ENCODE results near the gene PGLYRP2.
"Not testable (repeated sequence)": the region's sequence is repeated elsewhere in the genome, so short reads cannot be mapped to it uniquely, and the experiment has no call there.

The PGLYRP2 gene

GRCh38 chr19:15517778-15518177 lies 38.5 kb upstream of the PGLYRP2 start:
- in situ Hi-C loops (cut with MboI; ENCODE audit: low pct_unique_long_range_greater_than_20kb, low sequenced_read_pairs, unreplicated experiment): no loop called here
- no peak for DNase-seq (ENCODE audit: low spot score)

GRCh38 chr19:15516363-15516762 lies 37.1 kb upstream of the PGLYRP2 start:
- no peak for DNase-seq (ENCODE audit: low spot score)
- no peak for TF ChIP-seq CTCF (IDR thresholded peaks at IDR 0.05; ENCODE audit: extremely low read depth, insufficient read depth, missing control alignments)
- in situ Hi-C loops (cut with MboI; ENCODE audit: low pct_unique_long_range_greater_than_20kb, low sequenced_read_pairs, unreplicated experiment): no loop called here

More at GRCh38 chr19:15517778-15518177, 38.5 kb upstream of the PGLYRP2 start:
- no peak for TF ChIP-seq CTCF (IDR thresholded peaks at IDR 0.05; ENCODE audit: extremely low read depth, insufficient read depth, missing control alignments)

GRCh38 chr19:15515227-15515625 lies 35.9 kb upstream of the PGLYRP2 start:
- DNase-seq (ENCODE audit: low spot score); in situ Hi-C loops (cut with MboI; ENCODE audit: low pct_unique_long_range_greater_than_20kb, low sequenced_read_pairs, unreplicated experiment): not testable (repeated sequence)

- no peak for TF ChIP-seq CTCF (IDR thresholded peaks at IDR 0.05; ENCODE audit: extremely low read depth, insufficient read depth, missing control alignments)
- in situ Hi-C loops (cut with MboI; ENCODE audit: low pct_unique_long_range_greater_than_20kb, low sequenced_read_pairs, unreplicated experiment): no loop called here
- DNase-seq (ENCODE audit: low spot score): no peak
These were observed 32.5 kb upstream of the PGLYRP2 start for GRCh38 chr19:15511671-15512424.

- no peak for TF ChIP-seq CTCF (IDR thresholded peaks at IDR 0.05; ENCODE audit: extremely low read depth, insufficient read depth, missing control alignments)
- in situ Hi-C loops (cut with MboI; ENCODE audit: low pct_unique_long_range_greater_than_20kb, low sequenced_read_pairs, unreplicated experiment): no loop called here
- no peak for DNase-seq (ENCODE audit: low spot score)
These were observed 28.9 kb upstream of the PGLYRP2 start, which contains the start of gene CYP4F22 for GRCh38 chr19:15508035-15508710. TSS of gene CYP4F22 (plus strand) at chr19:15508525. CDS start at chr19:15525337, 16,812 bp downstream.

GRCh38 chr19:15507068-15508034 lies 28.1 kb upstream of the PGLYRP2 start:
- no peak for DNase-seq (ENCODE audit: low spot score)
- no peak for TF ChIP-seq CTCF (IDR thresholded peaks at IDR 0.05; ENCODE audit: extremely low read depth, insufficient read depth, missing control alignments)
- in situ Hi-C loops (cut with MboI; ENCODE audit: low pct_unique_long_range_greater_than_20kb, low sequenced_read_pairs, unreplicated experiment): no loop called here
